Activated CD4-positive, CD25-positive, alpha-beta regulatory T cell (primary cell): Measurements from ENCODE around the gene IL21.

Source experiments
- DNase-seq, 4 experiments: peaks; one replicate each; lab custom pipeline; 2025; lab: John Stamatoyannopoulos, UW

Gene IL21

GRCh38 chr4:122633211-122633610, 12.3 kb upstream of the IL21 start:
- DNase-seq = no peak

GRCh38 chr4:122632396-122633143, 11.7 kb upstream of the IL21 start:
- no peak for DNase-seq

- DNase-seq = no peak
Observed at GRCh38 chr4:122625156-122625555, 4.3 kb upstream of the IL21 start.

- DNase-seq = no peak
Observed at GRCh38 chr4:122624205-122624604, 3.3 kb upstream of the IL21 start.

- DNase-seq = no peak
Observed at GRCh38 chr4:122623637-122624166, 2.8 kb upstream of the IL21 start.

- DNase-seq = no peak
Observed at GRCh38 chr4:122622400-122622799, 1.5 kb upstream of the IL21 start.

GRCh38 chr4:122619611-122620010, 1.3 kb downstream of the IL21 start:
- no peak for DNase-seq

- DNase-seq = no peak
Observed at GRCh38 chr4:122617597-122618593, 3.0 kb downstream of the IL21 start.

GRCh38 chr4:122616915-122617596, 3.8 kb downstream of the IL21 start:
- DNase-seq = no peak

- DNase-seq = no peak
Observed at GRCh38 chr4:122614621-122615020, 6.2 kb downstream of the IL21 start.

- no peak for DNase-seq
Observed at GRCh38 chr4:122612540-122612939, 8.3 kb downstream of the IL21 start.

GRCh38 chr4:122606364-122607043, 14.4 kb downstream of the IL21 start:
- DNase-seq = no peak

- DNase-seq = no peak
Observed at GRCh38 chr4:122604146-122604545, 16.7 kb downstream of the IL21 start.

GRCh38 chr4:122603156-122603574, 17.7 kb downstream of the IL21 start:
- DNase-seq = no peak

- no peak for DNase-seq
Observed at GRCh38 chr4:122602277-122603142, 18.4 kb downstream of the IL21 start.

GRCh38 chr4:122591196-122591595, 29.7 kb downstream of the IL21 start:
- DNase-seq = no peak

- no peak for DNase-seq
Observed at GRCh38 chr4:122588453-122589238, 32.2 kb downstream of the IL21 start.

- DNase-seq = no peak
Observed at GRCh38 chr4:122584519-122584918, 36.3 kb downstream of the IL21 start.

- DNase-seq = no peak
Observed at GRCh38 chr4:122583906-122584305, 37.0 kb downstream of the IL21 start.
